ENCODE results near the gene CDKN2B-AS1.
A peak's percentile ranks its signal among the peaks of the same experiment; 100 is the strongest.

Gene CDKN2B-AS1

GRCh38 chr9:22158927-22159346 is 164.3 kb downstream of the CDKN2B-AS1 start (continued):
- TF ChIP-seq, protein P1, sequence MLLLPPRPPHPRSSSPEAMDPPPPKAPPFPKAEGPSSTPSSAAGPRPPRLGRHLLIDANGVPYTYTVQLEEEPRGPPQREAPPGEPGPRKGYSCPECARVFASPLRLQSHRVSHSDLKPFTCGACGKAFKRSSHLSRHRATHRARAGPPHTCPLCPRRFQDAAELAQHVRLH (tag by site-specific recombination; IDR thresholded peaks at IDR 0.05) = no peak
- TF ChIP-seq ZNF404 (tag by site-specific recombination; IDR thresholded peaks at IDR 0.05) = no peak
- TF ChIP-seq ZFHX2 (tag by site-specific recombination; conservative IDR thresholded peaks at IDR 0.05) = peak; percentile 92
- TF ChIP-seq ZNF398 (tag by site-specific recombination; IDR thresholded peaks at IDR 0.05) = peak; percentile 71
- peak; percentile 65; the same call in 1 of the 2 replicates for TF ChIP-seq SCRT2 (tag by site-specific recombination; IDR thresholded peaks at IDR 0.05)
- TF ChIP-seq KLF9 (tag by site-specific recombination; IDR thresholded peaks at IDR 0.05; ENCODE audit: low read depth) = no peak
- 0 out of 2 replicates have a peak, but pooled peaks have one; percentile 9 for TF ChIP-seq ZBTB17 (tag by site-specific recombination; IDR thresholded peaks at IDR 0.05)
- TF ChIP-seq EGR2 (tag by site-specific recombination; IDR thresholded peaks at IDR 0.05; ENCODE audit: low read depth) = peak; percentile 81
- TF ChIP-seq ZNF311 (tag by site-specific recombination; IDR thresholded peaks at IDR 0.05; ENCODE audit: borderline replicate concordance) = no peak
- no peak for TF ChIP-seq ZNF549 (tag by site-specific recombination; IDR thresholded peaks at IDR 0.05)

- POLR2A ChIA-PET = interaction anchor here (1.2 kb wide), 1 partner anchor 10 kb away, joined by 3 read pairs; no protein-coding TSS in a partner anchor
- Histone ChIP-seq H3K27ac (ENCODE audit: extremely low read depth, low read depth, low read length) (no peak overlapping the region), H3K4me3 (ENCODE audit: low read depth, low read length) (no peak overlapping the region), H3K9me3 (ENCODE audit: control insufficient read depth, insufficient read depth, low read depth, low read length) (no peaks in the 10 kb centered on the region), H3K36me3 (ENCODE audit: control insufficient read depth in 2 of 2, insufficient read depth in 1 of 2, low read length in 2 of 2) (no peaks in the 10 kb centered on the region), H3K4me1 (ENCODE audit: control insufficient read depth, insufficient read depth, low read length) (peaks cover 10% of the 10 kb centered on the region)
- CTCF ChIA-PET = interaction anchor here (1.0 to 2.5 kb wide), 3 partner anchors 17 to 151 kb away, joined by 4 to 10 read pairs (median 6); partner anchors contain the start of gene CDKN2B
- TF ChIP-seq ZNF664 (tag by site-specific recombination; IDR thresholded peaks at IDR 0.05) = no peak
- TF ChIP-seq ZNF10 (tag by site-specific recombination; IDR thresholded peaks at IDR 0.05) = no peak
- TF ChIP-seq ZNF529 (tag by site-specific recombination; IDR thresholded peaks at IDR 0.05; ENCODE audit: insufficient replicate concordance) = no peak
- TF ChIP-seq, protein P2, sequence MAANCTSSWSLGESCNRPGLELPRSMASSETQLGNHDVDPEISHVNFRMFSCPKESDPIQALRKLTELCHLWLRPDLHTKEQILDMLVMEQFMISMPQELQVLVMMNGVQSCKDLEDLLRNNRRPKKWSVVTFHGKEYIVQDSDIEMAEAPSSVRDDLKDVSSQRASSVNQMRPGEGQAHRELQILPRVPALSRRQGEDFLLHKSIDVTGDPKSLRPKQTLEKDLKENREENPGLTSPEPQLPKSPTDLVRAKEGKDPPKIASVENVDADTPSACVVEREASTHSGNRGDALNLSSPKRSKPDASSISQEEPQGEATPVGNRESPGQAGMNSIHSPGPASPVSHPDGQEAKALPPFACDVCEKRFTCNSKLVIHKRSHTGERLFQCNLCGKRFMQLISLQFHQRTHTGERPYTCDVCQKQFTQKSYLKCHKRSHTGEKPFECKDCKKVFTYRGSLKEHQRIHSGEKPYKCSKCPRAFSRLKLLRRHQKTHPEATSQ (tag by site-specific recombination; IDR thresholded peaks at IDR 0.05) = no peak
- TF ChIP-seq HOXD13 (CRISPR knock-in tag; IDR thresholded peaks at IDR 0.05; ENCODE audit: borderline replicate concordance) = no peak
- TF ChIP-seq ZNF670 (tag by site-specific recombination; IDR thresholded peaks at IDR 0.05; ENCODE audit: low read depth) = no peak
- TF ChIP-seq REST (tag by site-specific recombination; IDR thresholded peaks at IDR 0.05) = no peak
- no peak for TF ChIP-seq ZEB2 (tag by site-specific recombination; IDR thresholded peaks at IDR 0.05)
- no peak for TF ChIP-seq ZFP69B (tag by site-specific recombination; IDR thresholded peaks at IDR 0.05)
- no peak for TF ChIP-seq ZNF426 (tag by site-specific recombination; IDR thresholded peaks at IDR 0.05)
- no peak for TF ChIP-seq REPIN1 (tag by site-specific recombination; IDR thresholded peaks at IDR 0.05; ENCODE audit: low read depth)
- TF ChIP-seq, protein P3, sequence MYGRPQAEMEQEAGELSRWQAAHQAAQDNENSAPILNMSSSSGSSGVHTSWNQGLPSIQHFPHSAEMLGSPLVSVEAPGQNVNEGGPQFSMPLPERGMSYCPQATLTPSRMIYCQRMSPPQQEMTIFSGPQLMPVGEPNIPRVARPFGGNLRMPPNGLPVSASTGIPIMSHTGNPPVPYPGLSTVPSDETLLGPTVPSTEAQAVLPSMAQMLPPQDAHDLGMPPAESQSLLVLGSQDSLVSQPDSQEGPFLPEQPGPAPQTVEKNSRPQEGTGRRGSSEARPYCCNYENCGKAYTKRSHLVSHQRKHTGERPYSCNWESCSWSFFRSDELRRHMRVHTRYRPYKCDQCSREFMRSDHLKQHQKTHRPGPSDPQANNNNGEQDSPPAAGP (tag by site-specific recombination; IDR thresholded peaks at IDR 0.05) = no peak
- TF ChIP-seq WT1 (tag by site-specific recombination; IDR thresholded peaks at IDR 0.05) = no peak
- TF ChIP-seq ZNF785 (tag by site-specific recombination; IDR thresholded peaks at IDR 0.05) = no peak
- TF ChIP-seq ZNF292 (tag by site-specific recombination; IDR thresholded peaks at IDR 0.05; ENCODE audit: borderline replicate concordance, low read depth) = no peak
- no peak for TF ChIP-seq BCL6B (tag by site-specific recombination; IDR thresholded peaks at IDR 0.05)
- TF ChIP-seq ZNF561 (tag by site-specific recombination; IDR thresholded peaks at IDR 0.05; ENCODE audit: borderline replicate concordance) = no peak
Observed at GRCh38 chr9:22159586-22159985, 165.0 kb downstream of the CDKN2B-AS1 start.
